Caco-2 (cell line): ENCODE results near the gene SORCS2. TPM values are rescaled to one million over a fixed set of nuclear protein-coding genes. Genes with fewer than 3 reads are reported as not detected.

Experiments used
- BruUV-seq: library from RNA; stranded (reverse); fragments of 400-500 nt; replicated peaks from 2 replicates; lab custom pipeline; 2021; lab: Mats Ljungman, UMichigan
- CTCF ChIA-PET: fragments of 300-600 bp; sonication (Branson Sonifier 250); formaldehyde crosslinking; loops from one replicate; lab custom pipeline; 2022; ENCODE audit warnings: antibody characterized with exemption; lab: Charles Lee
- POLR2A ChIA-PET: fragments of 300-600 bp; sonication (Branson Sonifier 250); formaldehyde crosslinking; loops from one replicate; lab custom pipeline; 2022; ENCODE audit warnings: antibody characterized with exemption; lab: Charles Lee
- DNase-seq, 2 experiments: peaks; one replicate each; pipeline versions ENCODE4 v3.0.0 to v3.0.0-alpha.2; 2020 to 2022
- H3K27me3 ChIP-seq: replicated peaks from 2 replicates; pipeline ENCODE4 v1.6.0; 2011; ENCODE audit warnings: low read length; ENCODE audit not compliant: control insufficient read depth, insufficient read depth
- H3K36me3 ChIP-seq: 2 replicates; pipeline ENCODE4 v1.5.1; 2011; ENCODE audit warnings: low read length; ENCODE audit not compliant: control insufficient read depth, insufficient read depth
- H3K4me1 ChIP-seq: fragments of 250-450 bp; sonication (Bioruptor Pico); 2 replicates; pipeline ENCODE4 v1.5.1; 2020; ENCODE audit warnings: mild to moderate bottlenecking
- H3K4me3 ChIP-seq: 2 replicates; pipeline ENCODE4 v1.5.1; 2011; ENCODE audit warnings: low read depth, mild to moderate bottlenecking, control low read depth, low read length
- H3K9me3 ChIP-seq: fragments of 250-450 bp; sonication (Bioruptor Pico); 2 replicates; pipeline ENCODE4 v1.5.1; 2020; ENCODE audit warnings: mild to moderate bottlenecking, moderate library complexity
- H3K27ac Mint-ChIP-seq: one replicate; pipeline ENCODE4 v1.8.0; 2022; ENCODE audit warnings: mixed read lengths; ENCODE audit not compliant: unreplicated experiment
- H3K27me3 Mint-ChIP-seq: one replicate; pipeline ENCODE4 v1.8.0; 2022; ENCODE audit warnings: mixed read lengths; ENCODE audit not compliant: insufficient read depth, unreplicated experiment
- H3K36me3 Mint-ChIP-seq: one replicate; pipeline ENCODE4 v1.8.0; 2022; ENCODE audit warnings: mild to moderate bottlenecking, mixed read lengths; ENCODE audit not compliant: insufficient read depth, unreplicated experiment
- H3K4me1 Mint-ChIP-seq: one replicate; pipeline ENCODE4 v1.8.0; 2022; ENCODE audit warnings: low read depth, mixed read lengths; ENCODE audit not compliant: unreplicated experiment
- H3K4me3 Mint-ChIP-seq: one replicate; pipeline ENCODE4 v1.8.0; 2022; ENCODE audit warnings: mild to moderate bottlenecking, moderate library complexity, mixed read lengths; ENCODE audit not compliant: unreplicated experiment
- H3K9me3 Mint-ChIP-seq: one replicate; pipeline ENCODE4 v1.8.0; 2022; ENCODE audit warnings: mixed read lengths; ENCODE audit not compliant: unreplicated experiment
- CTCF ChIP-seq, 2 experiments: fragments of 200-600 bp in 1 of 2; IDR thresholded peaks; 1 replicate in 1 of 2; 2 replicates in 1 of 2; pipeline versions ENCODE4 v1.5.1 to v1.8.0; 2011 to 2022; ENCODE audit warnings: antibody characterized with exemption in 1 of 2, control low read depth in 1 of 2, inconsistent platforms in 1 of 2, low read depth in 1 of 2, low read length in 1 of 2, mild to moderate bottlenecking in 1 of 2, moderate library complexity in 1 of 2; ENCODE audit not compliant: insufficient read depth in 1 of 2, severe bottlenecking in 1 of 2, unreplicated experiment in 1 of 2
- intact Hi-C: fragments of 100-400 bp; cut with micrococcal nuclease; formaldehyde crosslinking; loops from one replicate; pipeline ENCODE4 v1.10.0; 2022; ENCODE audit not compliant: unreplicated experiment
- total RNA-seq: library from RNA; stranded (reverse); gene quantifications from 2 replicates; pipeline ENCODE4 v1.2.3, GENCODE V29; 2022

SORCS2 gene
- total RNA-seq, 1 experiment from 2014 or later = 1.6 TPM

GRCh38 chr4:7322166-7322991 lies 130.0 kb downstream of the SORCS2 start:
- H3K27me3 ChIP-seq = no peaks in the 10 kb centered on the region
- no peaks in the 10 kb centered on the region for H3K9me3 ChIP-seq
- H3K36me3 ChIP-seq = no peaks in the 10 kb centered on the region
- Mint-ChIP-seq H3K9me3 (no peaks in the 10 kb centered on the region), H3K4me1 (peaks cover 9% of the 10 kb centered on the region), H3K36me3 (no peaks in the 10 kb centered on the region), H3K27me3 (no peaks in the 10 kb centered on the region), H3K27ac (no peak overlapping the region), H3K4me3 (no peak overlapping the region)
- intact Hi-C loops = no loop called here
- CTCF ChIA-PET = no interaction called here
- DNase-seq = no peak
- POLR2A ChIA-PET = no interaction called here
- no peak overlapping the region for H3K4me3 ChIP-seq
- H3K4me1 ChIP-seq = no peaks in the 10 kb centered on the region
- no TSS peak for BruUV-seq
- no peak for TF ChIP-seq CTCF (IDR thresholded peaks at IDR 0.05; ENCODE audit: insufficient read depth in 1 of 2, low read depth in 1 of 2, low read length in 1 of 2, severe bottlenecking in 1 of 2, unreplicated experiment in 1 of 2)

- H3K36me3 Mint-ChIP-seq = no peaks in the 10 kb centered on the region
- Histone ChIP-seq H3K36me3 (no peaks in the 10 kb centered on the region), H3K4me1 (no peaks in the 10 kb centered on the region), H3K9me3 (no peaks in the 10 kb centered on the region), H3K4me3 (no peak overlapping the region), H3K27me3 (no peaks in the 10 kb centered on the region)
- no peak overlapping the region for H3K4me3 Mint-ChIP-seq
- POLR2A ChIA-PET = no interaction called here
- H3K4me1 Mint-ChIP-seq = peaks cover 9% of the 10 kb centered on the region
- no peak for TF ChIP-seq CTCF (IDR thresholded peaks at IDR 0.05; ENCODE audit: insufficient read depth in 1 of 2, low read depth in 1 of 2, low read length in 1 of 2, severe bottlenecking in 1 of 2, unreplicated experiment in 1 of 2)
- CTCF ChIA-PET = interaction anchor here (0.7 kb wide), 1 partner anchor 327 kb away, joined by 3 read pairs; no protein-coding TSS in a partner anchor
- no peak for DNase-seq
- no TSS peak for BruUV-seq
- H3K27me3 Mint-ChIP-seq = no peaks in the 10 kb centered on the region
- no peak overlapping the region for H3K27ac Mint-ChIP-seq
- intact Hi-C loops = no loop called here
- H3K9me3 Mint-ChIP-seq = no peaks in the 10 kb centered on the region
These were observed 131.1 kb downstream of the SORCS2 start for GRCh38 chr4:7323461-7323871.

GRCh38 chr4:7323872-7324650 lies 131.7 kb downstream of the SORCS2 start:
- Mint-ChIP-seq H3K4me1 (peaks cover 9% of the 10 kb centered on the region), H3K36me3 (no peaks in the 10 kb centered on the region), H3K27me3 (no peaks in the 10 kb centered on the region), H3K4me3 (no peak overlapping the region), H3K27ac (no peak overlapping the region), H3K9me3 (no peaks in the 10 kb centered on the region)
- H3K27me3 ChIP-seq = no peaks in the 10 kb centered on the region
- no peaks in the 10 kb centered on the region for H3K4me1 ChIP-seq
- ChIA-PET POLR2A (no interaction called here), CTCF (interaction anchor here (0.6 to 0.7 kb wide), 2 partner anchors 24 to 327 kb away, joined by 3 to 10 read pairs; no protein-coding TSS in a partner anchor)
- no peaks in the 10 kb centered on the region for H3K9me3 ChIP-seq
- H3K4me3 ChIP-seq = no peak overlapping the region
- intact Hi-C loops = loop anchor here (1.0 kb wide), 1 partner anchor 138 kb away; no protein-coding TSS in a partner anchor
- TSS peak; percentile 44 for BruUV-seq
- H3K36me3 ChIP-seq = no peaks in the 10 kb centered on the region
- peak in 1 of 2 experiments; percentile 11 for TF ChIP-seq CTCF (IDR thresholded peaks at IDR 0.05; ENCODE audit: insufficient read depth in 1 of 2, low read depth in 1 of 2, low read length in 1 of 2, severe bottlenecking in 1 of 2, unreplicated experiment in 1 of 2)
- peak in 1 of 2 experiments; percentile 40 for DNase-seq
